GM18499 (cell line): ENCODE data around the gene FAIM2.
"Not testable (repeated sequence)": the region's sequence is repeated elsewhere in the genome, so short reads cannot be mapped to it uniquely, and the experiment has no call there.

Experiments
- ATAC-seq: cut with Tn5 transposase; IDR thresholded peaks from one replicate; pipeline ENCODE4 v1.9.1; 2021; ENCODE audit warnings: moderate number of reproducible peaks; ENCODE audit not compliant: insufficient read depth, unreplicated experiment

FAIM2 gene

DNA sequence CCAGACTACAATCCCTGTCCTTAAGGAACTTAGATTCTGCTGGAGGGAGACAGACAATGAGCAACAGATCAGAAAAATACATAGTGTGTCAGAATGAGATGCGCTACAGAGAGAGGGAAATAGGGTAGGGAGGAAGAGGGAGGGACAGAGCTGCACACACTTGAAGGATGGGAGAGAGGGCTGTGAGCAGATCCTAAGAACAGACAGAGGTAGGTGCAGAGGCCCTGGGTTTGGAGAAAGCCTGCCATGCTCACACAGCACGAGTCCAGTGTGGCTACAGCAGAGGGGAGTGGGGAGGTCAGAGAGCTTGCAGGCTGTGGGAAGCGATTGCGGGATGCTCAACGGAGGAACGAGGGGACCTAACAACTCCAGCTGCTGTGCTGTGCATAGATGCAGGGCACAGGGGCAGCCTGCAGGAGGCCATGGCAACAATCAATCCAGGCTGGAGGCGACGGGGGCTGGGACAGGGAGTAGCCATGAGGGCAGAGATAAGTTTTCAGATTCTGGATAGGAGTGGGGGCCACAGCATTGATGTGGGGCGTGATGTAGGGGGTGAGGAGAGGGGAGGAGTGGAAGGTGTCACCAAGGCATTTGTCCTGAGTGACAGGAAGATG is 20.7 kb downstream of the FAIM2 start:
- ATAC-seq = no peak

DNA sequence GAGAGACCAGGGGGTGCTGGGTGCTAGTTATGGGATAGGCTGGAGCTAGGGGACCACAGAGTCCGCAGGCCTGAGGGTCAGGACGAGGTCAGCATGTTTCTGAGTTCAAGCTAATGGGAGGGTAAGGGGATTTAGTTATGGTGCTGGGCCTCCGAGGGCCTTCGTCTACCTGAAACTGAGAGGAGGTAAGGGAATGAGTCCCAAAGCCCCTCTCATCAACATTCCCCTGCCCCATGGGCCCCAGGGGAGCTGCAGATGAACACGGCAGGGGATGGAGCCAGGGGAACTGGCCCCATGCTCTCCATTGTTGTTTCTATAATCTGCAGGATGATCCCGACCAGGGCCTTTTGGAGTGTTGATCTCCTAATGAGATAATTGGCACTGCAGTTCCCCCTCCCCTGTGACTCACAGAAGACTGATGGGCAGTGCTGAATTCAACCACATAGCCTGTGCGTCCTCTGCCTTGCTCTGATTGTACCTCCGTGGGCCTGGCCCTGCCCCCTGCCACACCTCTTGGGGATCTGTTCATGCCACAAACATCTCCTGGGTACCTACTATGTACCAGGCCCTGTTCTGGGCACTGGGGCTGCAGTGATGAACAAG is 21.4 kb downstream of the FAIM2 start:
- ATAC-seq = no peak

DNA sequence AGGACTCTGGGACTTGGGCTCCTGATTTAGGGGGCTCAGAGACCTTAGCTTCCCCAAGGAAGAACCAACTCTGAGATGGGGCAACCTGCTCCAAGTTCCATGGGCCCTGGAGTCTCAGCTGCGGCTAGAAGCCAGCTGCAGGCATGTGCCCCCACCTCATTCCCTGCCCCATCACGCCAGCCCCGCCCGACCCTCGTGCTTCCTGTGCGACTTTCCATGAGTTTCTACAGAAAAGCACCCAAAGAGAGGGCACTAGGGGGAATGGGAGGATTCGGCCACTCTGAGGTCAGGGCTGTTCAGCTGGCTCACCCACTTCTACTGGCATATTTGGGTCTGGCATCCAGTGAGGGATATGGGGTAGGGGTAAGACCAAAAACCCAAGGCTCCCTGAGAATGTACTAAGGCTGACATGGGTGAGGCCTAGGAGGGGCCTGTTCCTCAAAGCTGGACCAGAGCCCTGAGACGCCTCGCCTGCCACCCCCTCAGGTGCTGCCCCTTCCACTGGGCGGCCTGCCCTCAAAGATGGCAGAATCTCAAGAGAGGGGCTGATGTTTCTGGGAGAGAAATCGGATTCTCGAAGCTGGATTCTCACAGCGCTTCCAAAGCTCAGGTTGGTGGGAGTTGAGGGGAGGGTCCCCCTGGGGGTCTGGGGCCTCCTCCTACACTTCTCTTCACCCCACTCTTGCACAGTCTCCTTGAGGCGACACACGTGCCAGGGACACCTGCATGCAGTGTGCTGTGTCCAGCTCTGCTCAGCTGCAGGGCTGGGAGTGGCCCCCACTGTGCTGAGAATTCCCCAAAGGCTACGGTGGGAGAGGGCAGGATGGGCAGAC is 22.1 kb downstream of the FAIM2 start:
- ATAC-seq = no peak

DNA sequence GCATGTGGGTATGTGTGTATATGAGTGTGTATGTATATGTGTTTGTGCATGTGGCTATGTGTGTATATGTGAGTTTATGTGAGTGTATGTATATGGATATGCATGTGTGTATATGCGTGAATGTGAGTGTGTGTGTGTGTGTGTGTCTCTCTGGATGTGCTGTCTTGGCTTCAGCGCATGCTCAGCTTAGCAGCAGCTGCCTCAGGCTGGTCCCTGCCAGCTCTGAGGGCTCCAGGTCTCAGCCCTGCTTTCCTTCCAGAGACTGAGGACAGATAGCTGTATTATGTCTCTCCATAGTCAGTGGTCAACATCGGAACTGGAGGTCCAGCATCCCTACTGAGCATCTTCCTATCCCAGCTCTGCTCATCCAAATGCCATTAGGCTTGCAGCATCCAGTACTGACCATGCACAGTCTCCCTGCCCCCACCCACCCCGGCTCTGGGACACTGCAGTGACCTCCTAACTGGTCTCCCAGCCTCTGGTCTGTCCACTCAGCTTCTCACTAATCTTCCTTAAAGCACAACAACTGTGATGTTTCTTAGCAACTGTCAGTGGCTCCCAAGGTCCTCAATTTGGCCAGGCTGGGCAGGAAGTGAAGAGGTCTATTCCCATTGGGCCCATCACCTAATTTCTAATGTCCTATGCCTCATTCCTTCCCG is 22.8 kb downstream of the FAIM2 start:
- ATAC-seq = no peak

DNA sequence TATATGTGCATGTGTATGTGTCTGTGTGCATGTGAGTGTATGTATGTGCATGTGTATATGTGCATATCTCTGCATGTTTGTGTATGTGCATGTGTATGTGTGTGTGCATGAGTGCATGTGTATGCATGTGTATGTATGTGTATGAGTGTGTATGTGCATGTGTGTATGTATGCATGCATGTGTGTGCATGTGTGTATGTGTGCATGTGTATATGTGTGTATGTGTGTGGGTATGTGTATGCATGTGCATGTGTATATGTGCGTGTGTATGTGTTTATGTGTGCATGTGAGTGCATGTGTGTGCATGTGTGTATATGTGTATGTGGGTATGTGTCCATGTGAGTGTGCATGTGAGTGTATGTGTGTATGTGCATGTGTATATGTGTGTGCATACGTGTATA is 24.6 kb downstream of the FAIM2 start:
- not testable (repeated sequence) for ATAC-seq

DNA sequence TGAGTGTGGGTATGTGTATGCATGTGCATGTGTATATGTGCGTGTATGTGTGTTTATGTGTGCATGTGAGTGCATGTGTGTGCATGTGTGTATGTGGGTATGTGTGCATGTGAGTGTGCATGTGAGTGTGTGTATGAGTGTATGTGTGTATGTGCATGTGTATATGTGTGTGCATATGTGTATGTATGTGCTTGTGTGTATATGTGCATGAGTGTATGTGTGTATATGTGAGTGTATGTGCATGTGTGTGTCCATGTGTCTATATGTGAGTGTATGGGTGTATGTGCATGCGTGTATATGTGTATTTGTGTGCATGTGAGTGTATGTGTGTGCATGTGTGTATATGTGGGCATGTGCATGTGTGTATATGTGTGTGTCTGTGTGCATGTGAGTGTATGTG is 25.7 kb downstream of the FAIM2 start:
- no peak for ATAC-seq

DNA sequence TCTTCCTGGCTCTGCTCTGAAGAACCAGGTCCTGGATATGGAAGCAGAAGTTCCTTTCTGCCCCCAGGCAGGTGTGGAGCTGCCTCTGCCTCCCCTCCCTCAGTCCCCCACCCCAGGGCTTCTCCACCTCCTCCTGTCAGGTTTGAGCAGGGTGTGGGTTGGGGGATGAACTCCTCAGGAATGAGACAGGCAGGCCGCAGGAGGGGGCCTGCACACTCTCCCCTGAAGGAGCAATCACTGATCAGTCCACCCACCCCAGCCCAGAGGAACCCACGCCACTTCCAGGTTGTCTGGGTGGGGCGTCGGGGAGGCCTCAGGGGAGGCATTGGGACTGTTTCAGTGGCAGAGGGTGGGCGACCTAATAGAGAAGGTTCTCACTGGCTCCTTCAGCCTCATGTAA is 26.6 kb downstream of the FAIM2 start:
- ATAC-seq = no peak

DNA sequence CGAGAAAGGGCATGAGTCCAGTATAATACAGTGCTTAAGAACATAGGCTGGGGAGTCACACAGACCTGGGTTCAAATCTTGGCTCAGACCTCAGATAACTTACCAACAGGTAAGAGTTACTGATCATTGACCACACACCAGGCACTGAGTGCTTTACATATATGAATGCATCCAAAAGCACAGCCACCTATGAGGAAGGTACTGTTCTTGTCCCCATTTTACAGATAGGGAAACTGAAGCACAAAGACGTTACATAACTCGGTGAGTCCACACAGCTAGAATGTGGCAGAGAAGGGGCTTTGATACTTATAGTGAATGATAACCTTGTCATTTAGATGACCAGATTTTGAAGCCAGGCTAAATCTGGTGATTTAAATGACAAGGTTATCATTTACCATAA is 27.6 kb downstream of the FAIM2 start:
- ATAC-seq = no peak

DNA sequence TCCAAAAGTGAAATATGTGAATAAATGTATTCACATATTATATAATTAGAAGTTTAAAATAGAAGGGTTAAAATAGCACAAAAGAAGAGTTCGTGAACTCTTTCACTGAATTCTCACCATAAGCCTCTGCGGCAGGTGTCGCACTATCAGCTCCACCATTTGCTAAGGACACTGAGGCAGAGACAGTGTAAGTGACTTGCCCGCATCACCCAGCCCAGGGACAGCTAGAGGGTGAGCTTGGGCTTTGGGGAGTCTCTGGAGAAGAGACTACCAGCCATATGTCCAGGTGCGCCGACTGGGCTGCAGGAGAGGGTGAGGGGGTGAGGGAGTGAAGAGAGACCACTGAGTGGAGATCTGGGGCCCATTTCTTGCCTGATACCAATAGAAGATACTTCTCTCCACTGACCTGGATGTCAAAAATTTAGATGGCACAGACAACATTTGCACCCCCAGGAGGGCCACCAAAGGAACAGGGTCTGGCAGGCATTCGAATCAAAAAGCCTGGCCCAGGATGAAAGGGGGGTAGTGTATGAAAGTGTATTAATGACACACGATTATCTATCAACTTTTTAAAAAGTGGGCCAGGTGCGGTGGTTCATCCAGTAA is 28.5 kb downstream of the FAIM2 start:
- no peak for ATAC-seq

DNA sequence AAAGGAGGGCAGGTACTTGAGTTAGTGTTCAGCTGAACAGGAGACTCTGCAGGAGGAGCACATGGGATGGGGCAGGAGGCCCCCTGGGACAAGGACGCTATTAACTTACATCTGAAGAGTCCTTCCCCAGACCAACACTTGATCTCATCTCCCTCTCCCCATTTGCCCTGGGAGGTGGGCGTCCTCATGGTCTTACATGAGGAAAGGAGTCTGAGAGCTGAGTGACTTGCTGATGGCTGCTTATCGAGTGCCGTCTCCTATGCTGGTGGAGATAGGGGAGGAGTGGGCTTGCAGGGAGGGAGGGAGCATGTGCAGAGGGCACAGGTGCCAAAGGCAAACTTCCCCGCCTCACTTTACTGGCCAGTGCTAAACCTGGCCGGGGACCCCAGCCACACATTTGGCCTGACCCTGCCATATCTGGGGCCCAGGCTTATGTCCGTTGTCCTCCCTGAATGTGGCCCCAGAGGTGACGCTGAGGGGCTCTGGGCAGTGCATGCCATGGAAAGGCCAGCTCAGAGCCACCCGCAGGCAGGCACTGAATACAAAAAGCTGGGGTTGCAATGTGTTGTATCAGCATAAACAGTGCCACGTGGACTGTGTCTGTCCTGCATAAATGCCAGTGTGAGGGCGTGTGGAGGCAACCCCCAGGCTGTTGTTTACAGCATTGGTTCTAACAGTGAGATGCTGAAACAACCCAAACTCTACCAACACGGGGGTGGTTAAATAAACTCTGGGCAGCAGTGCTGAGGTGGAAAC is 29.4 kb downstream of the FAIM2 start:
- no peak for ATAC-seq

DNA sequence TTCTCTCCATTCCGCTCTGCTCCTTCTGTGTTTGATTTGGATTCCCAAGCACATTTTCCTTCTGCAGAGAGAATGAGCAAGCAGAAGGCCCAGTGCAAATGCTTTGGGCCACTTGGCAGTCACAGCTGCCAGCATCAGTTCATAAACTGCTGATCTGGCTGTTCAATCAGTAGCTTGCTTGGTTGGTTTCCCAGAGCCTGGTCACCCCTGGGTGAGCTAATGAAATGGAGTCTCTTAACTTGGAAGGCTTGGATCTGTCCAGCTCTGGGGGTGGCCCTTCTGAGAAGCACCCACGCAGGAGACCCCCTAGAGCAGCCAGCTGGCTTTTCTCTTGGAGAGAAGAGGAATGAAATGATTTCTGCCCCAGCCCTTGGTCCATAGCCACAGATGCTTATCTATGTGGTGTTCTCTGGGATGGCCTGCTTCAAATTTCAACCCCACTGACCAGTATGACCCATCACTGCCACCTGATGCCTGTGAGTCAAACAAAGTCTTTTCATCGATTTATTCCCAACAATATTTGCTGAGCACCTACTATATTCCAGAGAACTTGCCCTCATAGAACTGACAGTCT is 30.3 kb downstream of the FAIM2 start:
- ATAC-seq = no peak

DNA sequence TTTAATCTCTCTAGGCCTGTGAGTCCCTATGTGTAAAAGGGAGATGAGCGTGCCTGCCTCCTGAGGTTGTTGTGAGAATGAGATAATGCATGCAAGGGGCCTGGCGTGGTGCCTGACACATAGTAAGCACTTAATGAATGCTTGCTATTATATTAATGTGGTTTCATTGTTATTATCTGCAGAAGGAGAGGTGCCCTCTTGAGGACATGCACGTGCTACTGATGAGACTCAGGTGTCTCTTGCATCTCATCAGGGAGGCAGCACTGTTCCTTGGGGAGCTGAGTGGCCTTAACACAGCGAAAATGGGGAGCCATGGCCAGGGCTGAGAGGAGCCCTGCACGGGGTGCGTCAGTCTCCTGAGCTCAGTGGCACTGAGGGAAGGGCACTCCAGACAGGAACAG is 30.9 kb downstream of the FAIM2 start:
- ATAC-seq = no peak

DNA sequence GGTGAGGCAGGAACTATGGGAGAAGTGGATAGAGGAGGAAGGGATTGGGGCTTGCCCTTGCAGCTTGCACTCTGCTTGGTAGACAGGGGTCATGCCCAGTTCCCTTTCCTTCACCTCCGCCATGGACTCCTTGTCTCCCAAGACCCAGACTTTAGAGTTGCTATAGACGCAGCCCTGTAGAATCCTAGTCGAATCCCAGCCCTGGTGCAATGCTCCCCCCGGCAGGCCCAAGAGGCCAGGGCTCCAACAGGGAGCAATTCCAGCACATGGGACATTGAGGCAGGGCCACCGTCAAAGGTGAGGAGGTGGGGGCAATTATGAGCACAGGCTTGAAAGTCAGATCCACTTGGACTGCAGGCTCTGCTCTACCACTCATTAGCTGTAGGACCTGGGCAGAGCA is 31.3 kb downstream of the FAIM2 start:
- no peak for ATAC-seq

DNA sequence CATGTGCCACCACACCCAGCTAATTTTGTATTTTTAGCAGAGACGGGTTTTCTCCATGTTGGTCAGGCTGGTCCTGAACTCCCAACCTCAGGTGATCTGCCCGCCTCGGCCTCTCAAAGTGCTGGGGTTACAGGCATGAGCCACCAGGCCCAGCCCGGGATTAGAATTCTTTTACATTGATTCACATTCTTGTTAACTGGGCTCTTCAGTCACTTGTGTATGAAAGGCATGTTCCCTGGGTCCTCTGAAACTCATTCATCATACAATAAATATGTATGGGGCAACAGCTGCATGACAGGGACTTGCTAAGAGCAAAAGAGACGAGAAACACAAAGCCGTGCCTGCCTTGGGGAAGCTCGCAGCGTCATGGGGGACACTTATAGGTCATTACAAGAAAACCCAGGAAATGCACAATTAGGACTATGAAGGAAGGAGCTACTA is 31.9 kb downstream of the FAIM2 start:
- ATAC-seq = not testable (repeated sequence)

DNA sequence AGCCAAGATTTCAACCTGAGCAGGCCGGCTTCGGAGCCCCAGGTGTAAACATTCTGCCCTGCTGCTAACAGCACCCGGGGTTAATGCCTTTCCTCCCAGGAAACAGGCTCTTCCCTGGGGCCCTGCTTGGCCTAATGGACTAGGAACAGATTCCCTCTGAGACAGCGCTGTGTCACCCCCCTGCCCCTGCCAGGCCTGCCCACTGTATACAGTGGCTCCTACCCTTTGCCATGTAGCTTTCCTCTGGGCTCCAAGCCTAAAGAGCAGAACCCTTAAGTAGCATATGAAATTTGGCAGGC is 32.5 kb downstream of the FAIM2 start:
- ATAC-seq = no peak

DNA sequence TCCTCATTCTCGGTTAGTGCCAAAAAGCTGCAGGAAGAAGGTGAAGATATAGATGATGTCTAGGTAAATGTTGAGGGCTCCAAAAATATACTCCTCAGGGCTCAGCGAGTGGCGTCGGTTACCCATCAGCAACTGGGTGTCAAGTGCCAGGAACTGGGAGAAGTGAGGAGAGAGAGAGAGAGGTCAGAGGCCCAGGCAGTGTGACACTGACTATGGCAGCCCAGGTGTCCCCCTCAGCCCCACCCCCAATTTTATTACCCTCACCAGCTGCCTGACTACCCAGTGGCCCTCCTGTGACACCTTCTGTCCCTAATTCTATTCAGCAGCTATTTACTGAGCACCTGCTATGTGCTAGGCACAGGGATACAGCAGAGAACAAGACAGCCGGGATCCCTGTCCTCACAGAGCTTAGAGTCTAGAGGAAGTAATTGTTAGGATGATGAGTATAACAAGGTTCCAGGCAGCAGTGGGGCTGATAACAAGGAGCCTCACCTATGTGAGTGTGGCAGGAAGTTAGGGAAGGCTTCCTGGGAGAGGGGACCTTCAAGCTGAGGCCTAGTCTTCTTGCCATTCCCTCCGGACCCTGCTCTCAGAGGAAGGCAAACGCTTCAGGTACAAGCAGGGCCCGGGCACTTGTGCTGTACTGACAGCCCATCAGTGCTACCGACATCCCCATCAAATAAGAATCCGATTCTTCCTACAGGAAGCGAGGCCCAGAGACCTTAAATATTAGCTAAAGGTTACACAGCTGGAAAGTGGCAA is 33.0 kb downstream of the FAIM2 start:
- no peak for ATAC-seq

DNA sequence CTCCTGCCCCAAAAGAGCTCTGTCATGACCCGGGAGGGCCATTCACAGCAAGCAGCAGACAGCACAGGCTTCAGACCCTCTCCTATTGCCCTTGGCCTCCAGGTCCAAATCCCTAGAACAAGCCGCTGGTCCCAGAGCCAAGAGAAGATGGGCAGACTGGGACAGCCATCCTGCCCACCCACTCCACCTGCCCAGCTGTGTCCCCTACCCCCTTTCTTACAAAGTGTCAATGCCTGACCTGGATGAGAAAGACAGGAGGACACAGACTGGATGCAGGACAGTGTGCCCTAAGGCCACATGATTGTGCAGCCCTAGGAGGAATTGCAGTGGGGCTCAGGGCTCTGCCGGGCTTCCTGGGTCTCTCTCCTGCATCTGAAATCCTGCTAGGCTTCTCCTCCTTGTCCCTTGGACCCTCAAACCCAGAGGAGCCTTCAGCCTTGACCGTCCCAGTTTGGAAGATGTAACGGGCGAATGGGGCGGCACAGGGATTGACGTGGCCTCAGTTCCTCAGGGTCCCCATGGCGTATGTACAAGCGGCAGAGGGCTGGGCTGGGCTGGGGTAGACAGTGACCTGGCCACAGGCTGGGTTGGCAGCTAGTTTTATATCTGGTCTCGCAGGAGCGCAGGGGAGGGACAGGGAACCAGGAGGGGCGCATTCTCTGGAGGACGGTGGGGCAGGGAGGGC is 33.7 kb downstream of the FAIM2 start:
- no peak for ATAC-seq

DNA sequence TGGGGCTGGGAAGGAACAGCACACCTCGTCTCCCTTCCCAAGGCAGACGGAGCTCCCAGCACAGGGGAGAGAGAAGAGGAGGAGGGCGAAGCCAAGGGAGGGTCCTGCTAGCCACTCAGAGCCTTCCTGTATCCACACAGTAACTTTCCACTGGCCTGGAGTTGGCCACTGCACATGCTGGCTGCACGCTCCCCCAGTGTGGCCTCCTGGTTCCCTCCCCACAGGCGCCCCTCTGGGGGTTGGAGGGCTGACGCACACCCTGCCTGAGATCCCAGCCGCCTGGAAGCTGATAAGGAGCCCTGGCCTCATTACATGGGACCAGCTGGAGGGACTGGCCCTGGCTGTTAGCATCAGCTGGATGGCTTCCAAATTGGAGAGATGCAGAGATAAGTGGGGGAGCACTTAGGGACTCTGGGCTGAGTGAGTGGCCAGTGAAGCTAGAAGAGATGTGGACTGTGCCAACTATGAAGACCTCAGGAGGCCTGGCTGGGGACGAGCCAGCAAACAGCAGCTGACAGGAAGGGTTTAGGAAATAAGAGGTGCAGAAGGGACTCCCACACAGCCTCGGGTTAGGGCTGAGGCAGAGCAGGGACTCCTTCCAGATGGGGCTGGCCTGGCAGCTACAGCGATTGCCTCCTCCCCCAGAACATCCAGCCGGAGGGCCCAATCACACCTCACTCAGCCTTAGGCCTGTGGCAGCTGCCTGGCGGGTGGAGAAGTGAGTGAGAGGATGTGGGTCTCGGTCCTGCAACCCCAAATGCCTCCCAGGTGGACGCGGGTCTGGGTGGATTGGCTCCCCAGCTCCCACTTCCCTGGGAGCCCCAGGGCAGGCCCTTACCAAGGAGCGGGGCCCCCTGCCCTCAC is 34.5 kb downstream of the FAIM2 start:
- ATAC-seq = no peak
